Measurements from ENCODE around the gene NMRK1. TPM values are rescaled to one million over a fixed set of nuclear protein-coding genes. Genes with fewer than 3 reads are reported as not detected.

Gene NMRK1
- total and polyA plus RNA-seq, 2 donors (not counting 3 experiments of a cell fraction or from before 2014, with no cell fraction given): 24.3 to 32.6 TPM

DNA sequence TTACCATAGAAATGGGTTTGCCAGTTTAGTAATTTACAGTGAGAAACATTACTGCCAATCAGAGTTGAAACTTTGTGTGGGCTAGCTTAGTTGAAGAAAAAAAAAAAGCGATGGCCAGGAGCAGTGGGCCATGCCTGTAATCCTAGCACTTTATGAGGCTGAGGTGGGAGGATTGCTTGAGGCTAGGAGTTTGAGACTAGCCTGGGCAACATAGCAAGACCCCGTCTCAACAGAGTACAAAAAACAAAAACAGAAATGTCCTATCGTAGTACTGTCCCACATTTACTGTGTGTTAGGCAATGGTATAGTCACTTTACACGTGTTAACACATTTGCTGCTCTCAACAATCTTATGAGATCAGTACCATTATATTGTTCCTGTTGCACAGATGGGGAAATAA is 2.6 kb upstream of the NMRK1 start:
- Histone ChIP-seq H3K27me3 (ENCODE audit: control insufficient read depth in 2 of 2, insufficient read depth in 2 of 2, low read length in 2 of 2) (no peaks in the 10 kb centered on the region), H3K9me3 (replicated peaks; ENCODE audit: control insufficient read depth, insufficient read depth, low read length) (no peaks in the 10 kb centered on the region), H3K4me3 (replicated peaks in 1 of 3; ENCODE audit: insufficient read depth in 1 of 3, low read depth in 1 of 3, low read length in 3 of 3) (no peak overlapping the region), H3K4me1 (ENCODE audit: control insufficient read depth, extremely low read depth, insufficient read depth, low read length) (peaks cover 23% of the 10 kb centered on the region), H3K9me1 (replicated peaks; ENCODE audit: control insufficient read depth, extremely low read depth, insufficient read depth, low read length) (no peaks in the 10 kb centered on the region), H3K4me2 (ENCODE audit: insufficient read depth, low read length) (peak overlapping the region; percentile 89), H2AFZ (ENCODE audit: low read depth, low read length) (no peak overlapping the region), H3K36me3 (ENCODE audit: control insufficient read depth in 2 of 2, extremely low read depth in 1 of 2, insufficient read depth in 2 of 2, low read length in 2 of 2) (no peaks in the 10 kb centered on the region), H4K20me1 (replicated peaks; ENCODE audit: control insufficient read depth, extremely low read depth, insufficient read depth, low read length) (peaks cover 2% of the 10 kb centered on the region), H3K9ac (replicated peaks; ENCODE audit: extremely low read depth, insufficient read depth, low read length) (no peak overlapping the region), H3K79me2 (ENCODE audit: control insufficient read depth, insufficient read depth, low read length) (peaks cover 67% of the 10 kb centered on the region), H3K27ac (ENCODE audit: insufficient read depth, low read depth, low read length) (no peak overlapping the region)
- ChIA-PET POLR2A (interaction anchor here (1.3 kb wide), 1 partner anchor 95 kb away, joined by 6 read pairs; no protein-coding TSS in a partner anchor), CTCF (interaction anchor here (0.7 to 1.9 kb wide), 5 partner anchors 11 to 317 kb away, joined by 3 to 7 read pairs (median 4); no protein-coding TSS in a partner anchor)
- TF ChIP-seq, protein P1, sequence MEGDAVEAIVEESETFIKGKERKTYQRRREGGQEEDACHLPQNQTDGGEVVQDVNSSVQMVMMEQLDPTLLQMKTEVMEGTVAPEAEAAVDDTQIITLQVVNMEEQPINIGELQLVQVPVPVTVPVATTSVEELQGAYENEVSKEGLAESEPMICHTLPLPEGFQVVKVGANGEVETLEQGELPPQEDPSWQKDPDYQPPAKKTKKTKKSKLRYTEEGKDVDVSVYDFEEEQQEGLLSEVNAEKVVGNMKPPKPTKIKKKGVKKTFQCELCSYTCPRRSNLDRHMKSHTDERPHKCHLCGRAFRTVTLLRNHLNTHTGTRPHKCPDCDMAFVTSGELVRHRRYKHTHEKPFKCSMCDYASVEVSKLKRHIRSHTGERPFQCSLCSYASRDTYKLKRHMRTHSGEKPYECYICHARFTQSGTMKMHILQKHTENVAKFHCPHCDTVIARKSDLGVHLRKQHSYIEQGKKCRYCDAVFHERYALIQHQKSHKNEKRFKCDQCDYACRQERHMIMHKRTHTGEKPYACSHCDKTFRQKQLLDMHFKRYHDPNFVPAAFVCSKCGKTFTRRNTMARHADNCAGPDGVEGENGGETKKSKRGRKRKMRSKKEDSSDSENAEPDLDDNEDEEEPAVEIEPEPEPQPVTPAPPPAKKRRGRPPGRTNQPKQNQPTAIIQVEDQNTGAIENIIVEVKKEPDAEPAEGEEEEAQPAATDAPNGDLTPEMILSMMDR (IDR thresholded peaks at IDR 0.05; ENCODE audit: extremely low read depth in 1 of 2, insufficient read depth in 1 of 2, low read depth in 1 of 2, low read length in 2 of 2): no peak
- TF ChIP-seq POLR2A (IDR thresholded peaks at IDR 0.05; ENCODE audit: low read depth, low read length): no peak
- no peak for TF ChIP-seq GATA2 (IDR thresholded peaks at IDR 0.05; ENCODE audit: insufficient read depth, insufficient read length, low read depth, low read length)
- TF ChIP-seq, protein P2, sequence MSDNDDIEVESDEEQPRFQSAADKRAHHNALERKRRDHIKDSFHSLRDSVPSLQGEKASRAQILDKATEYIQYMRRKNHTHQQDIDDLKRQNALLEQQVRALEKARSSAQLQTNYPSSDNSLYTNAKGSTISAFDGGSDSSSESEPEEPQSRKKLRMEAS (IDR thresholded peaks at IDR 0.05; ENCODE audit: insufficient read depth, insufficient read length): no peak
- no peak for TF ChIP-seq MYC (IDR thresholded peaks at IDR 0.05; ENCODE audit: low read depth, low read length)
- no peak for TF ChIP-seq POLR2AphosphoS5 (IDR thresholded peaks at IDR 0.05; ENCODE audit: insufficient read depth, low read depth, low read length)
- dilution Hi-C loops (cut with MboI; ENCODE audit: extremely low pct_ligation_motif_present, low sequenced_read_pairs) (no loop called here), intact Hi-C loops (cut with micrococcal nuclease) (no loop called here)
- BruUV-seq (replicated peaks): no TSS peak
- DNase-seq (ENCODE audit: low read depth, low spot score): no peak
- no peak for FAIRE-seq

All from endothelial cell of umbilical vein (primary cell).